Measurements from ENCODE around the gene PLA2G2D. TPM values are rescaled to one million over a fixed set of nuclear protein-coding genes. Genes with fewer than 3 reads are reported as not detected.

The PLA2G2D gene
- total and polyA plus RNA-seq, 7 experiments from 2014 or later = not detected

DNA sequence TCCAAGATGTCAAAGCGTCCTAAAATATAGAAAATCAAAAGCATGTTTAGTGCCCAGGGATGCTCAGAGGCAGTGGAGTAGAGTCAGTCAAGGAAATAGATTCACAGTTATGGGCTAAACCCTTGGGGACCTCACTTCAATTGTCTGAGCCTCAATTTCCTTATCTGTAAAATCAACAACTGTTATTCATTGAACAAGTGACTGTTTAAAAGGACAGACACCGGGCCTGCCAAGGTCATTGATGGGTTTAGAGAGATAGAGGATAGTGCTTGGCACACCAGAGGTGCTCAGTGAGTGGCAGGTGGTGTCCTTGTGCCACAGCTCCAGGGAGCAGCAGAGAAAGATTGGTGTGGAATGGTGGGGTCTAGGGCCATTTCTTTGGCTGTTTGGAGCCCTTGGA lies 36.6 kb downstream of the PLA2G2D start:
- Mint-ChIP-seq H3K27me3 (peaks cover 17 to 42% (median 25%) of the 10 kb centered on the region in 5 donors), H3K9me3 (peaks cover 0 to 4% (median 0%) of the 10 kb centered on the region in 11 donors), H3K4me3 (no peak overlapping the region), H3K27ac (no peak overlapping the region), H3K36me3 (peaks cover 0 to 3% (median 0%) of the 10 kb centered on the region in 5 donors), H3K4me1 (peaks cover 0 to 20% (median 11%) of the 10 kb centered on the region in 7 donors)
- Histone ChIP-seq H3K4me3 (ENCODE audit: low read length) (no peak overlapping the region), H3K4me1 (ENCODE audit: control insufficient read depth in 2 of 2, insufficient read depth in 2 of 2, low read length in 2 of 2) (no peaks in the 10 kb centered on the region), H3K27me3 (ENCODE audit: control insufficient read depth in 2 of 2, insufficient read depth in 2 of 2, low read length in 2 of 2) (no peaks in the 10 kb centered on the region), H3K27ac (ENCODE audit: low read depth, low read length) (no peak overlapping the region), H3K36me3 (ENCODE audit: control insufficient read depth in 2 of 3, insufficient read depth in 3 of 3, low read length in 3 of 3) (no peaks in the 10 kb centered on the region), H3K9me3 (ENCODE audit: control insufficient read depth in 2 of 3, low read length in 3 of 3) (no peaks in the 10 kb centered on the region)
- DNase-seq = no peak
- ChIA-PET POLR2A (no interaction called here), CTCF (no interaction called here)
- ATAC-seq = no peak
- intact Hi-C loops (cut with micrococcal nuclease) = no loop called here

GRCh38 chr1:20081353-20081810 lies 38.0 kb downstream of the PLA2G2D start:
- intact Hi-C loops (cut with micrococcal nuclease) = no loop called here
- Histone ChIP-seq H3K27me3 (ENCODE audit: control insufficient read depth in 2 of 2, insufficient read depth in 2 of 2, low read length in 2 of 2) (no peaks in the 10 kb centered on the region), H3K9me3 (ENCODE audit: control insufficient read depth in 2 of 3, low read length in 3 of 3) (no peaks in the 10 kb centered on the region), H3K4me3 (ENCODE audit: low read length) (no peak overlapping the region), H3K27ac (ENCODE audit: low read depth, low read length) (no peak overlapping the region), H3K4me1 (ENCODE audit: control insufficient read depth in 2 of 2, insufficient read depth in 2 of 2, low read length in 2 of 2) (no peaks in the 10 kb centered on the region), H3K36me3 (ENCODE audit: control insufficient read depth in 2 of 3, insufficient read depth in 3 of 3, low read length in 3 of 3) (no peaks in the 10 kb centered on the region)
- Mint-ChIP-seq H3K27ac (no peak overlapping the region), H3K9me3 (peaks cover 0 to 1% (median 0%) of the 10 kb centered on the region in 11 donors), H3K36me3 (peaks cover 0 to 4% (median 0%) of the 10 kb centered on the region in 5 donors), H3K4me3 (peak overlapping the region in 1 of 10 donors; percentile 8), H3K4me1 (peaks cover 0 to 21% (median 12%) of the 10 kb centered on the region in 7 donors), H3K27me3 (peaks cover 19 to 50% (median 30%) of the 10 kb centered on the region in 5 donors)
- ChIA-PET POLR2A (no interaction called here), CTCF (no interaction called here)
- DNase-seq (no peak), ATAC-seq (no peak)

GRCh38 chr1:20080441-20081352 lies 38.6 kb downstream of the PLA2G2D start:
- no peaks in the 10 kb centered on the region for H3K27me3 ChIP-seq (ENCODE audit: control insufficient read depth in 2 of 2, insufficient read depth in 2 of 2, low read length in 2 of 2)
- H3K27ac Mint-ChIP-seq = no peak overlapping the region
- H3K4me1 Mint-ChIP-seq = peaks cover 0 to 21% (median 12%) of the 10 kb centered on the region in 7 donors
- intact Hi-C loops (cut with micrococcal nuclease) = no loop called here
- no peak overlapping the region for H3K27ac ChIP-seq (ENCODE audit: low read depth, low read length)
- ChIA-PET CTCF (no interaction called here), POLR2A (no interaction called here)
- peaks cover 0 to 1% (median 0%) of the 10 kb centered on the region in 11 donors for H3K9me3 Mint-ChIP-seq
- peaks cover 19 to 50% (median 30%) of the 10 kb centered on the region in 5 donors for H3K27me3 Mint-ChIP-seq
- peaks cover 0 to 4% (median 0%) of the 10 kb centered on the region in 5 donors for H3K36me3 Mint-ChIP-seq
- H3K4me3 Mint-ChIP-seq = peak overlapping the region in 2 of 10 donors; percentile 8 to 13
- no peaks in the 10 kb centered on the region for H3K9me3 ChIP-seq (ENCODE audit: control insufficient read depth in 2 of 3, low read length in 3 of 3)
- no peak overlapping the region for H3K4me3 ChIP-seq (ENCODE audit: low read length)
- ATAC-seq (peak; percentile 60), DNase-seq (no peak)
- H3K4me1 ChIP-seq (ENCODE audit: control insufficient read depth in 2 of 2, insufficient read depth in 2 of 2, low read length in 2 of 2) = no peaks in the 10 kb centered on the region
- H3K36me3 ChIP-seq (ENCODE audit: control insufficient read depth in 2 of 3, insufficient read depth in 3 of 3, low read length in 3 of 3) = no peaks in the 10 kb centered on the region

- Histone ChIP-seq H3K4me3 (ENCODE audit: low read length) (no peak overlapping the region), H3K27ac (ENCODE audit: low read depth, low read length) (no peak overlapping the region), H3K27me3 (ENCODE audit: control insufficient read depth in 2 of 2, insufficient read depth in 2 of 2, low read length in 2 of 2) (no peaks in the 10 kb centered on the region), H3K9me3 (ENCODE audit: control insufficient read depth in 2 of 3, low read length in 3 of 3) (no peaks in the 10 kb centered on the region), H3K4me1 (ENCODE audit: control insufficient read depth in 2 of 2, insufficient read depth in 2 of 2, low read length in 2 of 2) (no peaks in the 10 kb centered on the region), H3K36me3 (ENCODE audit: control insufficient read depth in 2 of 3, insufficient read depth in 3 of 3, low read length in 3 of 3) (no peaks in the 10 kb centered on the region)
- ATAC-seq (no peak), DNase-seq (no peak)
- no peak overlapping the region for H3K4me3 Mint-ChIP-seq
- peak overlapping the region in 1 of 9 donors; percentile 19 for H3K27ac Mint-ChIP-seq
- ChIA-PET CTCF (no interaction called here), POLR2A (no interaction called here)
- peaks cover 0 to 21% (median 12%) of the 10 kb centered on the region in 7 donors for H3K4me1 Mint-ChIP-seq
- intact Hi-C loops (cut with micrococcal nuclease) = no loop called here
- H3K36me3 Mint-ChIP-seq = peaks cover 0 to 4% (median 0%) of the 10 kb centered on the region in 5 donors
- H3K27me3 Mint-ChIP-seq = peaks cover 19 to 50% (median 30%) of the 10 kb centered on the region in 5 donors
- peaks cover 0 to 1% (median 0%) of the 10 kb centered on the region in 11 donors for H3K9me3 Mint-ChIP-seq
Measured at GRCh38 chr1:20079661-20080305, 39.6 kb downstream of the PLA2G2D start.

- Histone ChIP-seq H3K4me1 (ENCODE audit: control insufficient read depth in 2 of 2, insufficient read depth in 2 of 2, low read length in 2 of 2) (no peaks in the 10 kb centered on the region), H3K27me3 (ENCODE audit: control insufficient read depth in 2 of 2, insufficient read depth in 2 of 2, low read length in 2 of 2) (no peaks in the 10 kb centered on the region), H3K36me3 (ENCODE audit: control insufficient read depth in 2 of 3, insufficient read depth in 3 of 3, low read length in 3 of 3) (no peaks in the 10 kb centered on the region), H3K4me3 (ENCODE audit: low read length) (no peak overlapping the region), H3K27ac (ENCODE audit: low read depth, low read length) (no peak overlapping the region), H3K9me3 (ENCODE audit: control insufficient read depth in 2 of 3, low read length in 3 of 3) (no peaks in the 10 kb centered on the region)
- Mint-ChIP-seq H3K4me3 (no peak overlapping the region), H3K4me1 (peaks cover 0 to 21% (median 12%) of the 10 kb centered on the region in 7 donors), H3K9me3 (peaks cover 0 to 1% (median 0%) of the 10 kb centered on the region in 11 donors), H3K27ac (no peak overlapping the region), H3K27me3 (peaks cover 19 to 50% (median 30%) of the 10 kb centered on the region in 5 donors), H3K36me3 (peaks cover 0 to 4% (median 0%) of the 10 kb centered on the region in 5 donors)
- ChIA-PET POLR2A (no interaction called here), CTCF (no interaction called here)
- DNase-seq = no peak
- intact Hi-C loops (cut with micrococcal nuclease) = no loop called here
- no peak for ATAC-seq
Measured at GRCh38 chr1:20078711-20079110, 40.6 kb downstream of the PLA2G2D start.

GRCh38 chr1:20078171-20078651 lies 41.1 kb downstream of the PLA2G2D start:
- Mint-ChIP-seq H3K4me1 (peaks cover 0 to 21% (median 12%) of the 10 kb centered on the region in 7 donors), H3K4me3 (peak overlapping the region in 1 of 10 donors; percentile 37), H3K36me3 (peaks cover 0 to 4% (median 0%) of the 10 kb centered on the region in 5 donors), H3K9me3 (peaks cover 0 to 1% (median 0%) of the 10 kb centered on the region in 11 donors), H3K27ac (no peak overlapping the region), H3K27me3 (peaks cover 19 to 50% (median 30%) of the 10 kb centered on the region in 5 donors)
- ATAC-seq (no peak), DNase-seq (no peak)
- ChIA-PET CTCF (no interaction called here), POLR2A (no interaction called here)
- Histone ChIP-seq H3K27me3 (ENCODE audit: control insufficient read depth in 2 of 2, insufficient read depth in 2 of 2, low read length in 2 of 2) (no peaks in the 10 kb centered on the region), H3K27ac (ENCODE audit: low read depth, low read length) (no peak overlapping the region), H3K36me3 (ENCODE audit: control insufficient read depth in 2 of 3, insufficient read depth in 3 of 3, low read length in 3 of 3) (no peaks in the 10 kb centered on the region), H3K4me3 (ENCODE audit: low read length) (no peak overlapping the region), H3K9me3 (ENCODE audit: control insufficient read depth in 2 of 3, low read length in 3 of 3) (no peaks in the 10 kb centered on the region), H3K4me1 (ENCODE audit: control insufficient read depth in 2 of 2, insufficient read depth in 2 of 2, low read length in 2 of 2) (no peaks in the 10 kb centered on the region)
- intact Hi-C loops (cut with micrococcal nuclease) = no loop called here

Measured in naive thymus-derived CD4-positive, alpha-beta T cell (primary cell).